Occipital lobe (tissue), 2 donors: ENCODE results near the gene ZMYND15. TPM values are rescaled to one million over a fixed set of nuclear protein-coding genes. Genes with fewer than 3 reads are reported as not detected.

ENCODE experiments used
- DNase-seq: peaks from one replicate; lab custom pipeline; 2025; lab: John Stamatoyannopoulos, UW
- total RNA-seq: library from RNA; depleted of rRNA; stranded (reverse); fragments of >200 nt; gene quantifications from one replicate; pipeline ENCODE4 v1.2.3, GENCODE V29; 2014

Gene ZMYND15
- total RNA-seq, 1 donor from 2014 or later: 0.31 TPM

DNA sequence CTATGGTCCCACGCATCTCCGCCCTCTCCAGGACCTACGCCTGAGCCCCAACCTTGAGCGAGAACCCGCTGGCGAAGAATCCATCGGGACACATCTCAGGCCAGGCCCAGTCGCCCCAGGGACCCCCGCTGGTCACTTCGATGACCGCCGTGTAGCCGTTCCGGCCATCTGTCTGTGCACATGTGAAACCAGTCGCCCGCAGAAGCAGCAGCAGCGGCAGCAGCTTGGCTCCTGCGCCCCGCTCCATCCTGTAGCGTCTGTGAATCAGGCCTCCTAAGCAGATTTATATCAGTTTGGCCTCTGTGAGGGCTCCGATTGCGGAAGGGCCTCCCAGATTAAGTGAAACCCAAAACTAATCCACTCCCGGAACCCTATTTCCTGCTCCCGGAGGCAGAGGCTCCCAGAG, 46.5 kb downstream of the ZMYND15 start, which contains the start of gene VMO1:
VMO1 (minus strand) TSS at position 259 of the 406 bp plus-strand sequence; CDS start at position 247, 12 bp downstream.
- no peak for DNase-seq

DNA sequence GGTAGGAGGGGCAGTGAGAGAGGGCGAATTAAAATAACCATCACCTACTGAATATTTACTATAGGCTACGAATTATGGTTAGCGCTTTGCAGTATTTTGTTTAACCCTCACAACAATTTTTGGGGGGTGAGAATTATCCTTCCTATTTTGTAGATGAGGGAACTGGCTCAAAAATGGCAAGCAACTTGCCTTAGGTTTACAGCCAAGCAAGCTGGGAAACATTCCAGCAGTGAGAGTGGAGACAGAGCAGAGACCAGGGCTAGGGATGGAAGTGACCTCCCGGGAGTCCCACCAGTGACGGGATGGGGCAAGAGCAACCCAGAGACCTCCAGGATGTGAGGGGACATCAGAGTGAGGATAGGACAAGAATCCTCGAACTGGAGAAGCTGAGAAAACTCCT, 46.9 kb downstream of the ZMYND15 start:
- no peak for DNase-seq

DNA sequence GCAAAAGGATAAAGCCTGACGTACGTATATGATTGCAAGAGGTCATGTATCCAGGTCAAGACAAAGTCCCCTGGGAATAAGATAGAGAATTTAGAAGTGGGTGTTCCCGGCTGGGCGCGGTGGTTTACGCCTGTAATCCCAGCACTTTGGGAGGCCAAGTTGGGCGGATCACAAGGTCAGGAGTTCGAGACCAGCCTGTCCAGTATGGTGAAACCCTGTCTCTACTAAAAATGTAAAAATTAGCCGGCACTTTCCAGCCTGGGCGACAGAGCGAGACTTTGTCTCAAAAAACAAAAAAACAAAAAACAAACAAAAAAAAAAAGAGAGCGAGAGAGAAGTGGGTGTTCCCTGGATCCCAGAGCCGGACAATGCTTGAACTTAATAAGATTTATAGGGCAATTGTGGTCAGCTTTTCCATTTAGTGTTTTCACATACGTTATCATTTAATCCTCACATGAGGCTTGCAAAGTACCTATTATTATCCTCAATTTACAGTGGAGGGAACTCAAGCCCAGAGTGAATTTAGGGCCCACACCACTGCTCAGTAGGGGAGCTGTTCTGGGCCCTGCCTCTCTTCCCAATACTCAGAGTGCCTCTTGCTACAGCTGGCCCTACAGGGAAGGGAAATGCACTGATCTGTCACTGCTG, 48.6 kb downstream of the ZMYND15 start:
- DNase-seq: no peak

DNA sequence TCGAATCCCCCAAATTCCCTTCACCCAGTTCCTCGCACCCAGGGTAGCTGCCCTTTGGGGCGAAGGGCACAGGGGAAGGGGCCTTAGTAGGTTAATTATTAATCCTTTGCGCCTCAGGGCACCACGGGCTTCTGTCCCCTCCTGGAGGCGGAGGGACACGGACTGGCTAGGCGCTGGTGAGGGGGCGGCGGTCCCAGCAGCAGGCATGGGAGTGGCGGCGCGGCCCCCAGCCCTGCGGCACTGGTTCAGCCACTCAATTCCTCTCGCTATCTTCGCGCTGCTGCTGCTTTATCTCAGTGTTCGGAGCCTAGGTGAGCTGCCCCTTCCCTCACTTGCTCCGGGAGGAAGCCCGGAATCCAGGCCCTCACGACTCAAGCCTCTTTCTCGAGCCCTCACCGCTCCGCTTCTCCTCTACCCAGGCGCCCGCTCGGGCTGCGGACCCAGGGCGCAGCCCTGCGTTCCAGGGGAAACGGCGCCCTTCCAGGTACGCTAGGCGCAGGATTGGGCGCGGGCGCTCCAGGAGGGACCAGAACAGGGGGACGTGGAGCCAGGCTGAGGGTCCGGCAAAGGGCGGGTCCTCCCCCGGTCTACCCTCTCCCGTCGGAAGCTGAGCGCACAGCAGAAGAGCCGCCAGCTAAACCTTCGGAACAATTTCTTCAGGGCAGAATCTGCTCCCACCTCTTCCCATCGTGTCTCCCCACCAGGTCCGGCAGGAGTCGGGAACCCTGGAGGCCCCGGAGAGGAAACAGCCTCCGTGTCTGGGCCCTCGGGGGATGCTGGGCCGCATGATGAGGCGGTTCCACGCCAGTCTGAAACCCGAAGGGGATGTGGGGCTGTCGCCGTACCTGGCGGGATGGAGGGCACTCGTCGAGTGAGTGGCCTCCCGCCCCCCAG, 49.4 kb downstream of the ZMYND15 start, which contains the start of gene GLTPD2:
GLTPD2 (plus strand) TSS at position 158 of the 894 bp plus-strand sequence; CDS start at position 206, 48 bp downstream.
- no peak for DNase-seq

DNA sequence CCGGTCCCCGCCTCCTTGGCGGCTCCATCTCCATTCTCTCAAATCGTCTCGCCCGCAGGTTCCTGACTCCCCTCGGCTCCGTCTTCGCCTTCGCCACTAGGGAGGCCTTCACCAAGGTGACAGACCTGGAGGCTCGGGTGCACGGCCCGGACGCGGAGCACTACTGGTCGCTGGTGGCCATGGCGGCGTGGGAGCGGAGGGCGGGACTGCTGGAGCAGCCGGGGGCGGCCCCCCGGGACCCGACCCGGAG, 50.0 kb downstream of the ZMYND15 start:
- DNase-seq: no peak

DNA sequence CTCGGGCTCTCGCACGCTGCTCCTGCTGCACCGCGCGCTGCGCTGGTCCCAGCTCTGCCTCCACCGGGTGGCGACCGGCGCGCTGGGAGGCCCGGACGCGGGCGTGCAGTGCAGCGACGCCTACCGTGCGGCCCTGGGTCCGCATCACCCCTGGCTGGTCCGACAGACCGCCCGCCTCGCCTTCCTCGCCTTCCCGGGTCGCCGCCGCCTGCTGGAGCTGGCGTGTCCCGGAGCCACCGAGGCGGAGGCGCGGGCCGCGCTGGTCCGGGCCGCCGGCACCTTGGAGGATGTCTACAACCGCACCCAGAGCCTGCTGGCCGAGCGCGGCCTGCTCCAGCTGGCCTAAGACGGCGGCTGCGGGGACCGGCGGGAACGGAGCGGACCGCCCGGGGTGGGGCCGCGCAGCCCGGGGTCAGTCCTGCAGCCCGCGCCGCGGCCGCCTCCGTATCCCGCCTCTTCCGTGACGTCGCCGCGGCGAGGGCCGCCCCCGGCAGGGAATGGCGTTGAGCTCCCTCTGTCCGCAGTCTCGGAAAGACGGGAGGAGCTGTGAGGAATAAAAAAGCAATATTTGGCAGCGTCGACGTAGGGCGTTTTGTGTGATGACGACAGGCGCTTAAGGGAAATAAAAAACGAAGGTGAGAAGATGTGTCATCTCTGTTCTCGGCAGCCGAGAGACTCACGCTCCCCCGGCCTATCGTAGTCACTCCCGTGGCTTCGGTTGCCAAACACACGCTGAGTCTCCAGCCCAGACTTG, 50.5 kb downstream of the ZMYND15 start:
- DNase-seq: peak; percentile 81

DNA sequence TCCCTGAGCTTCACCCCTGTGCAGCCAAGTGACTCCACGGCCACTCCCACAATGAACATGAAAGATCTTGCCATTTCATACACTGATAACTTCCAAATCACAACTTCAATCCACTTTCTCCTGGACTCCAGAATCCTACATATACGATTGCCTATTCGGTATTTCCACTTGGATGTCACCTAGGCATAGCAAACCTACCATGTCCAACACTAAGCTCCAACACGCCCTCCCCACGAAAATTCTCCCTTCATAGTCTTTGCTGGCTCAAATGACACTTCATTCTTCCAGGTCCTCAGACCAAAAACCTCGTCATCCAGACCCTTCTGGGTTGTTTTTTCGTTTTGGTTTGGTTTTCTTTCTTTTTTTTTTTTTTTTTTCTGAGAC, 51.1 kb downstream of the ZMYND15 start:
- no peak for DNase-seq

DNA sequence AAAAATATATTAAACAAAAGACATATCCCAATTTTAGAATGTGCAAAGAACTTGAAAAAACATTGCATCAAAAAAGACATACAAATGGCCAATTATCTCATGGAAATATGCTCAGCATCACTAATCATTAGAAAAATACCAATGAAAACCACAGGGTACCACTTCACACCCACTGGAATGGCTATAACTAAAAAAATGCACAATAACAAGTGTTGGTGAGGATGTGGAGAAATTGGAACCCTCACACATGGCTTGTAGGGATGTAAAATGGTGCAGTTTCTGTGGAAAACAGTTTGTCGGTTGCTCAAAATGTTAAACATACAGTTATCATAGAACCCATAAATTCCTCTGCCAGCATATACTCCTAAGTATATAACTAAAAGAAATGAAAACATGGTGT, 55.5 kb downstream of the ZMYND15 start:
- DNase-seq: no peak

Other genes starting within 250 kb of the ZMYND15 start
- gene SPNS2, start 241.0 kb upstream of the ZMYND15 start, total RNA-seq: 15.9 TPM
- gene MYBBP1A, start 184.4 kb upstream of the ZMYND15 start, total RNA-seq: 28.5 TPM
- not detected for gene GGT6, start 179.3 kb upstream of the ZMYND15 start, total RNA-seq
- 3.7 TPM for gene SMTNL2, start 155.3 kb upstream of the ZMYND15 start, total RNA-seq
- gene ALOX15, start 98.2 kb upstream of the ZMYND15 start, total RNA-seq: not detected
- 33.5 TPM for gene PELP1, start 35.7 kb upstream of the ZMYND15 start, total RNA-seq
- 10.5 TPM for gene ARRB2, start 29.2 kb upstream of the ZMYND15 start, total RNA-seq
- gene MED11, start 8.4 kb upstream of the ZMYND15 start, total RNA-seq: 5.6 TPM
- gene CXCL16, start 95 bp downstream of the ZMYND15 start, total RNA-seq: 1.2 TPM
- not detected for gene TM4SF5, start 32.1 kb downstream of the ZMYND15 start, total RNA-seq
- 0.62 TPM for gene VMO1, start 46.5 kb downstream of the ZMYND15 start, total RNA-seq
- not detected for gene GLTPD2, start 49.1 kb downstream of the ZMYND15 start, total RNA-seq
- gene PSMB6, start 56.3 kb downstream of the ZMYND15 start, total RNA-seq: 64.4 TPM
- gene PLD2, start 67.3 kb downstream of the ZMYND15 start, total RNA-seq: 6.1 TPM
- gene MINK1, start 93.5 kb downstream of the ZMYND15 start, total RNA-seq: 18.4 TPM
- gene C17orf107, start 159.7 kb downstream of the ZMYND15 start, total RNA-seq: 6.9 TPM
- gene CHRNE, start 163.3 kb downstream of the ZMYND15 start, total RNA-seq: 0.62 TPM
- not detected for gene GP1BA, start 192.4 kb downstream of the ZMYND15 start, total RNA-seq
- 44.6 TPM for gene SLC25A11, start 200.2 kb downstream of the ZMYND15 start, total RNA-seq
- 10.3 TPM for gene RNF167, start 200.4 kb downstream of the ZMYND15 start, total RNA-seq
- gene PFN1, start 208.7 kb downstream of the ZMYND15 start, total RNA-seq: 53.0 TPM
- gene ENO3, start 211.3 kb downstream of the ZMYND15 start, total RNA-seq: 2.3 TPM
- 21.1 TPM for gene SPAG7, start 228.0 kb downstream of the ZMYND15 start, total RNA-seq
- 5.1 TPM for gene CAMTA2, start 247.8 kb downstream of the ZMYND15 start, total RNA-seq